NB4 (cell line): ENCODE data around the gene CUL4A.

ENCODE experiments used
- DNase-seq: peaks from one replicate; pipeline ENCODE4 v3.0.0; 2010; ENCODE audit warnings: low read depth
- H3K4me3 ChIP-seq: one replicate; pipeline ENCODE4 v1.5.1; 2011; ENCODE audit warnings: mild to moderate bottlenecking, low read depth, low read length, moderate library complexity
- CTCF ChIP-seq: IDR thresholded peaks from one replicate; pipeline ENCODE4 v1.5.1; 2012; ENCODE audit warnings: low read depth, low read length
- MAX ChIP-seq: IDR thresholded peaks from 2 replicates; pipeline ENCODE4 v1.6.1; 2011; ENCODE audit warnings: low read depth, low read length
- MYC ChIP-seq: IDR thresholded peaks from 2 replicates; pipeline ENCODE4 v1.6.1; 2011; ENCODE audit warnings: low read depth, low read length
- POLR2A ChIP-seq: IDR thresholded peaks from 2 replicates; pipeline ENCODE4 v1.6.1; 2011; ENCODE audit warnings: mild to moderate bottlenecking; ENCODE audit not compliant: insufficient read length; ENCODE audit errors: extremely low read depth

CUL4A gene

GRCh38 chr13:113184568-113185440 lies 24.6 kb upstream of the CUL4A start:
- DNase-seq = no peak
- H3K4me3 ChIP-seq = no peak overlapping the region
- TF ChIP-seq MYC (no peak), CTCF (no peak), MAX (no peak), POLR2A (no peak)

DNA sequence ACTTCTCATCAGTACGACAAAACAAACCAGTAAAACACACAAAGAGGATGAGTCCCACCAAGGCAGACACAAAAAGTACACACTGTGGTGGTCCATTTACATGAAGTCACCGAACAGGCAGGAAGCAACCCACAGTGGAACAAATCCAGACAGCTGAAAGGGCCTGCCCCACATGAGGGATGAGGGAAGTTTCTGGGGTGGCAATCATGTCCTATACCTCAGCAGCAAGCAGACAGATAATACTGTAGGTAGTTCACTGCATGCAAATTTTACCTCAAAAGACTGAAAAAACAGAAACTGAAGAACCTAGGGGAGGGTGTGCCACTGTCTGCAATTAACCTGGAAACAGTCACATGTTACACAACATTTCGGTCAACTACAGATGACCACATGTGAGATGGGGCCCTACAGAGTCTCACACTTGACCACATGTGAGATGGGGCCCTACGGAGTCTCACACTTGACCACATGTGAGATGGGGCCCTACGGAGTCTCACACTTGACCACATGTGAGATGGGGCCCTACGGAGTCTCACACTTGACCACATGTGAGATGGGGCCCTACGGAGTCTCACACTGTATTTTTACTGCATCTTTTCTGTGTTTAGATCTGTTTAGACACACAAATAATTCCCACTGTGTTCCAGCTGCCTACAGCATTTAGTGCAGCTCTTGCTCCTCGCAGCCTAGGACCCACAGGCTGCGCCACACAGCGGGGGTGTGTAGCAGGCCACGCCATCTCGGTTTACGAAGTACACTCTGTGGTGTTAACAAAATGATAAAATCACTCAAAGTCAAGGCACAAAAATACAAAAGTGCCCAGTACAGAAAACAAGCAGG lies 23.1 kb upstream of the CUL4A start:
- TF ChIP-seq MYC (no peak), MAX (no peak), CTCF (no peak), POLR2A (no peak)
- no peak overlapping the region for H3K4me3 ChIP-seq
- DNase-seq = no peak

GRCh38 chr13:113187263-113187669 lies 22.1 kb upstream of the CUL4A start:
- H3K4me3 ChIP-seq = no peak overlapping the region
- DNase-seq = peak; percentile 63
- TF ChIP-seq POLR2A = no peak
- no peak for TF ChIP-seq CTCF
- no peak for TF ChIP-seq MAX
- TF ChIP-seq MYC = no peak

- H3K4me3 ChIP-seq = no peak overlapping the region
- no peak for TF ChIP-seq POLR2A
- TF ChIP-seq MYC = no peak
- no peak for TF ChIP-seq MAX
- TF ChIP-seq CTCF = no peak
- no peak for DNase-seq
Observed at GRCh38 chr13:113187883-113188665, 21.3 kb upstream of the CUL4A start.

DNA sequence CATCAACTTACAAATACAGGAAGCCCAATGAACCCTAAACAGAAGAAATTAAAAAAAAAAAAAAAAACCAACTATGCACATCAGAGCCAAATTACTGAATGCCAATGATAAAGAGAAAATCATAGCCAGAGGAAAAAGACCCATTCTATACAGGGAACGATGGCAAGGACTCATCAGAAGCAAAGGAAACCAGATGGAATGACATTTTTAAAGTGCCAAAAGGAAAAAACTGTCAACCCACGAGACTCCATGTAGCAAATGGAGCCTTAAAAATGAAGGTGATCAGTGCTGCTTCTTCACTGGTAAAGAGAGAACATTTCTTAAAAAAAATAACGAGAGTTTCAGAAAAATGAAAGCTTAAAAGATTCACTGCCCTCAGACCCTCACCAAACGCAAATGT lies 19.2 kb upstream of the CUL4A start:
- DNase-seq = no peak
- H3K4me3 ChIP-seq = no peak overlapping the region
- TF ChIP-seq CTCF = no peak
- no peak for TF ChIP-seq POLR2A
- TF ChIP-seq MAX = no peak
